Activated T-helper 17 cell treated with anti-CD3 and anti-CD28 coated beads, Interleukin-2, amount 50 U/mL, for 72 hours (primary cell): Measurements from ENCODE around the gene GHDC. TPM values are rescaled to one million over a fixed set of nuclear protein-coding genes. Genes with fewer than 3 reads are reported as not detected.
"Not testable (repeated sequence)": the region's sequence is repeated elsewhere in the genome, so short reads cannot be mapped to it uniquely, and the experiment has no call there.

Experiments used
- ATAC-seq: fragments of 150-1000 bp; cut with Tn5 transposase; replicated peaks from 2 replicates; pipeline ENCODE4 v1.10.0; 2021; ENCODE audit warnings: mild to moderate bottlenecking, moderate library complexity
- H3K27ac Mint-ChIP-seq: one replicate; pipeline ENCODE4 v1.8.0; 2022; ENCODE audit warnings: mixed read lengths
- H3K27me3 Mint-ChIP-seq: one replicate; pipeline ENCODE4 v1.8.0; 2022; ENCODE audit warnings: mixed read lengths
- H3K36me3 Mint-ChIP-seq: one replicate; pipeline ENCODE4 v1.8.0; 2022; ENCODE audit warnings: low read depth, mild to moderate bottlenecking, mixed read lengths
- H3K4me1 Mint-ChIP-seq: one replicate; pipeline ENCODE4 v1.8.0; 2022; ENCODE audit warnings: mixed read lengths
- H3K4me3 Mint-ChIP-seq: one replicate; pipeline ENCODE4 v1.8.0; 2022; ENCODE audit warnings: mild to moderate bottlenecking, mixed read lengths
- H3K9me3 Mint-ChIP-seq: one replicate; pipeline ENCODE4 v1.8.0; 2022; ENCODE audit warnings: mixed read lengths
- total RNA-seq, 2 donors: library from RNA; stranded (reverse); gene quantifications; one replicate each; pipeline ENCODE4 v1.2.3, GENCODE V29; 2022

Gene GHDC
- total RNA-seq, 2 donors from 2014 or later, result 19.6 to 24.5 TPM

GRCh38 chr17:42163696-42164407, 30.4 kb downstream of the GHDC start:
- ATAC-seq, result no peak
- Mint-ChIP-seq H3K9me3 (no peaks in the 10 kb centered on the region), H3K4me1 (peaks cover 8% of the 10 kb centered on the region), H3K27me3 (no peaks in the 10 kb centered on the region), H3K27ac (no peak overlapping the region), H3K4me3 (no peak overlapping the region), H3K36me3 (no peaks in the 10 kb centered on the region)

GRCh38 chr17:42163113-42163512, 31.2 kb downstream of the GHDC start:
- Mint-ChIP-seq H3K4me1 (peaks cover 8% of the 10 kb centered on the region), H3K27ac (peak overlapping the region; percentile 66), H3K36me3 (no peaks in the 10 kb centered on the region), H3K4me3 (no peak overlapping the region), H3K27me3 (no peaks in the 10 kb centered on the region), H3K9me3 (no peaks in the 10 kb centered on the region)
- ATAC-seq, result peak; percentile 66

DNA sequence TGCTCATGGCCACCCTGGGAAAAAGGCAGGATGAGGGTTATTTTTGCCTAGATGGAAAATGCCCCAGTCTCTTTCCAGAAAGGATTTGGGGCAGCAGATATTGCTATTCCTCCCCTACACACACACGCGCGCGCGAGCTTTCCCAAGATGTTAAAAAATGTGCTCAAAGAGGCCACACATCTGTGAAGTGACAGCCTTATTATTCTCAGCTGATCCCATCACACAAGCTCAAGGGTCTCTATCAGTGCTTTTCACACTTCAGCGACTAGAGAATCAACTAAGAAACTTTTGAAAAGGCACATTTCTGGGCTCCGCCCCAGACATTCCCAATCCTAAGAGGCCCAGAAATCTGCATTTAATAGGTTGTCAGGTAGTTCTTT, 33.8 kb downstream of the GHDC start:
- Mint-ChIP-seq H3K36me3 (no peaks in the 10 kb centered on the region), H3K4me1 (peaks cover 5% of the 10 kb centered on the region), H3K27me3 (no peaks in the 10 kb centered on the region), H3K9me3 (no peaks in the 10 kb centered on the region), H3K27ac (no peak overlapping the region), H3K4me3 (no peak overlapping the region)
- ATAC-seq, result no peak

- H3K27me3 Mint-ChIP-seq, result no peaks in the 10 kb centered on the region
- H3K9me3 Mint-ChIP-seq, result no peaks in the 10 kb centered on the region
- no peak for ATAC-seq
- H3K4me3 Mint-ChIP-seq, result no peak overlapping the region
- no peaks in the 10 kb centered on the region for H3K36me3 Mint-ChIP-seq
- H3K27ac Mint-ChIP-seq, result no peak overlapping the region
- H3K4me1 Mint-ChIP-seq, result peaks cover 5% of the 10 kb centered on the region
Observed at GRCh38 chr17:42159796-42160530, 34.3 kb downstream of the GHDC start.

DNA sequence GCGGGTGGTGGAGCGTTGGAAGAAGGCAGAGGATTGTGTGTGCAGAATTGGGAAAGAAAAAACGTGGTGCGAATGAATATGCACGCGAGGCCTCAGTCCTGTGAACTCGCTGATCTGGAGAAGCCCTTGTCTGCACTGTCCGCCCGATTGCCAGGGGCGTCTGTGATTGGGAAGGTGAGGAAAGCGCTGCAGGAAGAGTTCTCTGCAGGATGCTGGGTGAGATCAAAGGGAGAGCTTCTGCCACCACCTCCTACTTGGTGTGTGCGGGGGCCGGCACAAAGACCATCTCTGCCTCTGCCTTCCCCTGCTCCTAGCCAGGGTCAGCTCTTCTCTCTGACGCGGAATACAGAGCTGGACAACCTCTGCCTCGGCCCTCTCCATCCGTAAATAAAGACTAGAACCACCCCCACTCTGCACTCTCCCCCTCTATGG, 38.7 kb downstream of the GHDC start:
- Mint-ChIP-seq H3K36me3 (peaks cover 18% of the 10 kb centered on the region), H3K9me3 (no peaks in the 10 kb centered on the region), H3K27ac (peak overlapping the region; percentile 93), H3K27me3 (no peaks in the 10 kb centered on the region), H3K4me3 (peak overlapping the region; percentile 91), H3K4me1 (peaks cover 4% of the 10 kb centered on the region)
- ATAC-seq, result no peak

DNA sequence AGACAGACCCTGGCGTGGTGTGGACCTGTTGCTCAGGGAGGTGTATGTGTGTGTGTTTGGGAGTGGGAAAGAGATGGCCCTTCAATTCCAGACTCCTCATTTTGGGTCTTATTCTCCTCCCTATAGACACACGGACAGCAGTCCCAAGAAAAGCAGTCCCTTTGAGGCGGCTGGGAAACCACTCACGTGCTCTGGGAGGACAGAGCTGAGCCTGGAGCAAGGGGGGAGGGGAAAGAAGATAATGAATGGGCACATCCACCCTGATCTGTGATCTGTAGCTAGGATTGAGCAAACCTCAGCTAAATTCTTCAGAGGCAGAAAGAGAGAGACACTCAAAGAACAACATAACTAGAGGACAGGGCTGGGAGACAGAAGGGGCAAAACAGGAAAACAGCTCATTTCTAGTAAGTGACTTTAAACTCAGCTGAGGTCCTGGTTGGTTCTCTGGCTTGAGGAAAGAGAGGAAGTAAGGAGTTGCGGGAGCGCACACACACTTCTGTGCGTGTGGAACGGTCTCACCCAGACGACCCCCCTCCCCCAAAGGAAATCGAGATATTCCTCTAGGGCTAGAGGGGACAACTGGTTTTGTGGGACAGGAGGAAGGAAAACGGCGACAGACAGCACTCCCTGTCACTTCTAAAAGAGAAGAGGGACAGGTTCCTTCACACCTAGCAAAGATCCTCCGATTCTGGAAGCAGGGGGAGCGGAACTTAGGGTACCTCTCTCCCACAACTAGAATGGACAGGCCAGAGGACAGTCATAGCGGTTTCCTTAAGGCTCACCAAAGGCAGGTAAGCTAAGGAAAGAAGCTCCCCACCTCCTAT, 40.2 kb downstream of the GHDC start:
- no peak for ATAC-seq
- Mint-ChIP-seq H3K27me3 (no peaks in the 10 kb centered on the region), H3K27ac (peak overlapping the region; percentile 93), H3K4me1 (peaks cover 4% of the 10 kb centered on the region), H3K9me3 (no peaks in the 10 kb centered on the region), H3K4me3 (peak overlapping the region; percentile 91), H3K36me3 (peaks cover 22% of the 10 kb centered on the region)

DNA sequence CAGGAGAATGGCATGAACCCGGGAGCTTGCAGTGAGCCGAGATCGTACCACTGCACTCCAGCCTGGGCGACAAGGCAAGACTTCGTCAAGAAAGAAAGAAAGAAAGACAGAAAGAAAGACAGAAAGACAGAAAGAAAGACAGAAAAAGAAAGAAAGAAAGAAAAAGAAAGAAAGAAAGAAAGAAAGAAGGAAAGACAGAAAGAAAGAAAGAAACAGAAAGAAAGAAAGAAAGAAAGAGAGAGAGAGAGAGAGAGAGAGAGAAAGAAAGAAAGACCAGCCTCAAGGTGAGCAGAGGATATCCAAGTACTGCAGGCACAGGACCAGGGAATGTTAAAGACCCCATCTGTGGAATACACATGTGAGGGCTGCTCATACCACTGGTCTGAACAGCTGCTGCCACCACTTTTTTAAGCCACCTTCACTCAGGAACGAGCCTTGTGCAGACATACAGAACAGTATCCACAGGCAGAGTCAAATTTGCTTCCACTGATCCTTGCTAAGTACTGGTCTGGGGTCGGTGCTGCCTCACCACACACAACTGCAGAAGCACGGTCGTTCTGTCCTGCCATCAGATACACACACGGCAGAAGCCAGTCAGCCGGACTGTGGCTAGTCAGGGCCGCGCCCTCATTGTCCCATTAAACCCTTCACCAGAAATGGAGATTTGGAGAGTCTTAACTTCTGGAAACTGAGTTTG, 47.2 kb downstream of the GHDC start:
- Mint-ChIP-seq H3K9me3 (no peaks in the 10 kb centered on the region), H3K27ac (peak overlapping the region; percentile 53), H3K36me3 (peaks cover 68% of the 10 kb centered on the region), H3K4me1 (peaks cover 6% of the 10 kb centered on the region), H3K4me3 (no peak overlapping the region), H3K27me3 (no peaks in the 10 kb centered on the region)
- no peak for ATAC-seq

GRCh38 chr17:42143138-42143537, 51.2 kb downstream of the GHDC start:
- not testable (repeated sequence) for H3K4me3 Mint-ChIP-seq, H3K27ac Mint-ChIP-seq

DNA sequence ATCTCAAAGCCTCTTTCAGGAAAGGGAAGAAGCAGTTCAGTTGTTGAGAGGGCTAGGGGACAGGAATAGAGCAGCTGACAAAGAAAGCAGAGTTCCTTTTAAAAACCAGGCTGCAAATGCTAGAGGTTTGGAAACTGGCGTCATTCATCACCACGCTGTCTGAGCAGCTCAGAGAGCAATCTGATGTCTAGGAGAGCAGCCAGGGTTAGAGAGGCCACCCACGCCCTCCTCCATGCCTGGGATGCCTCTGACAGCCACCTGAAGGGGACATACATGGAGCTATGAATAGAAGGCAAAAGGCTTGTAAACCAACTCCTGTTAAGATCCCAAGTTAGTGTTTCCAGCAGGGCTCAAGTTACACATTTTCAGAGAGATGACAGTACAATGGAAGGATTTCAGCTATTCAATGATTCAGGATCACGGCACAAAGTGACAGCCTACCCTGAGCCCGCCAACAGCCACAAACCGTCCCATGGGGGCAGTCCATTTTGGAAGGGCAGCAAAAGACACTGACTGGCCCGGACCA, 51.9 kb downstream of the GHDC start:
- Mint-ChIP-seq H3K27ac (peak overlapping the region; percentile 9), H3K36me3 (peaks cover 60% of the 10 kb centered on the region), H3K9me3 (no peaks in the 10 kb centered on the region), H3K4me3 (no peak overlapping the region), H3K27me3 (no peaks in the 10 kb centered on the region), H3K4me1 (peaks cover 6% of the 10 kb centered on the region)
- no peak for ATAC-seq

More at GRCh38 chr17:42143138-42143537, 51.2 kb downstream of the GHDC start:
- H3K36me3 Mint-ChIP-seq, result peaks cover 60% of the 10 kb centered on the region
- H3K27me3 Mint-ChIP-seq, ATAC-seq, H3K9me3 Mint-ChIP-seq, H3K4me1 Mint-ChIP-seq: not testable (repeated sequence)

GRCh38 chr17:42141382-42141781, 52.9 kb downstream of the GHDC start:
- ATAC-seq, result no peak
- H3K4me3 Mint-ChIP-seq, result no peak overlapping the region
- H3K27ac Mint-ChIP-seq, result no peak overlapping the region
- no peaks in the 10 kb centered on the region for H3K27me3 Mint-ChIP-seq
- H3K9me3 Mint-ChIP-seq, result no peaks in the 10 kb centered on the region
- peaks cover 9% of the 10 kb centered on the region for H3K4me1 Mint-ChIP-seq
- peaks cover 60% of the 10 kb centered on the region for H3K36me3 Mint-ChIP-seq

- not testable (repeated sequence) for H3K4me3 Mint-ChIP-seq, H3K27ac Mint-ChIP-seq, H3K27me3 Mint-ChIP-seq, ATAC-seq, H3K9me3 Mint-ChIP-seq
- H3K36me3 Mint-ChIP-seq, result peaks cover 60% of the 10 kb centered on the region
- H3K4me1 Mint-ChIP-seq, result peaks cover 15% of the 10 kb centered on the region
Observed at GRCh38 chr17:42140690-42141089, 53.6 kb downstream of the GHDC start.
